Mucosa of descending colon (tissue), 3 donors: Measurements from ENCODE around the gene VPS37D. TPM values are rescaled to one million over a fixed set of nuclear protein-coding genes. Genes with fewer than 3 reads are reported as not detected.
"Not testable (repeated sequence)": the region's sequence is repeated elsewhere in the genome, so short reads cannot be mapped to it uniquely, and the experiment has no call there.

ENCODE experiments used
- ATAC-seq: fragments of 200-7000 bp; cut with Tn5 transposase; one replicate; pipeline ENCODE4 v1.9.1; 2020; ENCODE audit warnings: mild to moderate bottlenecking, moderate library complexity
- DNase-seq, 3 donors: peaks; one replicate each; pipeline ENCODE4 v3.0.0-alpha.2; 2020
- H3K36me3 ChIP-seq: fragments of 200-600 bp; one replicate; pipeline ENCODE4 v1.8.0; 2021; ENCODE audit warnings: low read depth, mild to moderate bottlenecking
- H3K4me1 ChIP-seq: fragments of 200-600 bp; one replicate; pipeline ENCODE4 v1.8.0; 2021; ENCODE audit warnings: low read depth, mild to moderate bottlenecking
- H3K4me3 ChIP-seq: fragments of 200-600 bp; one replicate; pipeline ENCODE4 v1.8.0; 2021; ENCODE audit warnings: mild to moderate bottlenecking
- H3K9me3 ChIP-seq: fragments of 200-600 bp; one replicate; pipeline ENCODE4 v1.8.0; 2021; ENCODE audit warnings: mild to moderate bottlenecking
- intact Hi-C, 2 donors: fragments of 100-400 bp; cut with DNase I in 1 of 2; cut with micrococcal nuclease in 1 of 2; formaldehyde crosslinking; loops; one replicate each; pipeline versions ENCODE4 v1.11.0 to v1.11.1; 2022; cut with DNase I, micrococcal nuclease
- total RNA-seq, 3 donors: library from RNA; stranded (reverse); fragmentation: NEBNext Ultra II Directional in 2 of 3; extraction: Animal tissue kit (Norgen Biotek cat#: 25700) in 2 of 3; gene quantifications; one replicate each; pipeline versions ENCODE4 v1.2.1 to v1.2.4, GENCODE V29; 2021 to 2023
- TF ChIP-seq, protein P1 (sequence below): fragments of 200-600 bp; IDR thresholded peaks from one replicate; pipeline ENCODE4 v1.8.0; 2022; ENCODE audit warnings: antibody characterized with exemption, mild to moderate bottlenecking
- donor health status: DM: no; HTN: no; CAD: no; lungs with moderate emphysema.
- donor health status: DM: no; HTN: no; CAD: no.
- donor health status: DM: no; HTN: yes; CAD: no.

The VPS37D gene
- total RNA-seq, 3 donors from 2014 or later, result 0.48 to 3.3 TPM; not detected in 1

DNA sequence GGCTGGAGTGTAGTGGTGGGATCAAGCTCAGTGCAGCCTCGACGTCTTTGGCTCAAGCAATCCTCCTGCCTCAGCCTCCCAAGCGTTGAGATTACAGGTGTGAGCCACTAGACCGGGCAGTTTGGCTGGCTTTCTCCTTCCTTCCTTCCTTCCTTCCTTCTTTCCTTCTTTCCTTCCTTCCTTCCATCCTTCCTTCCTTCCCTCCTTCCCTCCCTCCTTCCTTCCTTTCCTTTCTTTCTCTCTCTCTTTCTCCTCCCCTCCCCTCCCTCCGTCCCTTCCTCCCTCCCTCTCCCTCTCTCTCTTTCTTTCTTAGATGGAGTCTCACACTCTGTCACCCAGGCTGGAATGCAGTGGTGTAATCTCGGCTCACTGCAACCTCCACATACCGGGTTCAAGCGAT lies 7.6 kb upstream of the VPS37D start:
- DNase-seq (no peak), ATAC-seq (no peak)
- Histone ChIP-seq H3K4me1 (no peaks in the 10 kb centered on the region), H3K36me3 (no peaks in the 10 kb centered on the region), H3K9me3 (no peaks in the 10 kb centered on the region), H3K4me3 (no peak overlapping the region)
- intact Hi-C loops, result no loop called here
- TF ChIP-seq, protein P1, sequence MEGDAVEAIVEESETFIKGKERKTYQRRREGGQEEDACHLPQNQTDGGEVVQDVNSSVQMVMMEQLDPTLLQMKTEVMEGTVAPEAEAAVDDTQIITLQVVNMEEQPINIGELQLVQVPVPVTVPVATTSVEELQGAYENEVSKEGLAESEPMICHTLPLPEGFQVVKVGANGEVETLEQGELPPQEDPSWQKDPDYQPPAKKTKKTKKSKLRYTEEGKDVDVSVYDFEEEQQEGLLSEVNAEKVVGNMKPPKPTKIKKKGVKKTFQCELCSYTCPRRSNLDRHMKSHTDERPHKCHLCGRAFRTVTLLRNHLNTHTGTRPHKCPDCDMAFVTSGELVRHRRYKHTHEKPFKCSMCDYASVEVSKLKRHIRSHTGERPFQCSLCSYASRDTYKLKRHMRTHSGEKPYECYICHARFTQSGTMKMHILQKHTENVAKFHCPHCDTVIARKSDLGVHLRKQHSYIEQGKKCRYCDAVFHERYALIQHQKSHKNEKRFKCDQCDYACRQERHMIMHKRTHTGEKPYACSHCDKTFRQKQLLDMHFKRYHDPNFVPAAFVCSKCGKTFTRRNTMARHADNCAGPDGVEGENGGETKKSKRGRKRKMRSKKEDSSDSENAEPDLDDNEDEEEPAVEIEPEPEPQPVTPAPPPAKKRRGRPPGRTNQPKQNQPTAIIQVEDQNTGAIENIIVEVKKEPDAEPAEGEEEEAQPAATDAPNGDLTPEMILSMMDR, result no peak

DNA sequence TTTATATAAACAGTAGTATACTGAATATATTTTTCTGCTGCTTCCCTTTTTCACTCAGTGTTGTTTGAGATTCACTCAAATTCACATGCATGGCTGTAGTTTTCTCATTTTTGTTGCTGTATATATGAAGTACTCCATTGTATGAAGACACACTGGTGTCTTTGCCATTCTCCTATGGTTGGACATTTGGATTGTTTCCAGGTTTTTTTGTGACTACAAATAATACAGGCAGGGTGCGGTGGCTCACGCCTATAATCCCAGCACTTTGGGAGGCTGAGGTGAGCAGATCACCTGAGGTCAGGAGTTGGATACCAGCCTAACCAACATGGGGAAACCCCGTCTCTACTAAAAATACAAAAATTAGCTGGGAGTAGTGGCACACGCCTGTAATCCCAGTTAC lies 7.0 kb upstream of the VPS37D start:
- peak; percentile 39 for ATAC-seq
- H3K36me3 ChIP-seq, H3K9me3 ChIP-seq, intact Hi-C loops, H3K4me3 ChIP-seq, DNase-seq, H3K4me1 ChIP-seq: not testable (repeated sequence)

GRCh38 chr7:73663033-73663432 lies 4.6 kb upstream of the VPS37D start:
- Histone ChIP-seq H3K4me3 (no peak overlapping the region), H3K36me3 (no peaks in the 10 kb centered on the region), H3K9me3 (no peaks in the 10 kb centered on the region), H3K4me1 (peaks cover 5% of the 10 kb centered on the region)
- TF ChIP-seq, protein P1, result no peak
- intact Hi-C loops, result no loop called here
- DNase-seq (no peak), ATAC-seq (no peak)

- TF ChIP-seq, protein P1, result no peak
- H3K36me3 ChIP-seq, result no peaks in the 10 kb centered on the region
- intact Hi-C loops, result no loop called here
- peak overlapping the region; percentile 17 for H3K4me3 ChIP-seq
- H3K4me1 ChIP-seq, result peaks cover 5% of the 10 kb centered on the region
- DNase-seq (no peak), ATAC-seq (no peak)
- no peaks in the 10 kb centered on the region for H3K9me3 ChIP-seq
These were observed 663 bp downstream of the VPS37D start for GRCh38 chr7:73668103-73668885.

DNA sequence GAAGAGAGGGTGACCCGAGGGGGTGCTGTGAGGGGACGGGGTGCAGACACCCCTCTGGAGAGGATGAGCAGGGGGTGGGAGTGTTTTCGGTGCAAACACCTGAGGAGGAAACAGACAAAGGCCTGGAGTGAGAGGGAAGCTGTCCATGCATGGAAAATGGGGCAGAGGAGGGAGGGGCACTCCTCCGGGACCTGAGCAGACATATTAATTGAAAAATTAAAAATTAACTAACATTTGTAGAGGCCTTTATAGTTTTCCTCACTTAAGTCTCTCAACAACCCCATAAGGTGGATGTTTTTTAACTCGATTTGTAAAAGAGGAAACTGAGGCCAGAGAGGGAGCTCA lies 1.2 kb downstream of the VPS37D start:
- intact Hi-C loops, result no loop called here
- DNase-seq, result no peak
- no peaks in the 10 kb centered on the region for H3K9me3 ChIP-seq

DNA sequence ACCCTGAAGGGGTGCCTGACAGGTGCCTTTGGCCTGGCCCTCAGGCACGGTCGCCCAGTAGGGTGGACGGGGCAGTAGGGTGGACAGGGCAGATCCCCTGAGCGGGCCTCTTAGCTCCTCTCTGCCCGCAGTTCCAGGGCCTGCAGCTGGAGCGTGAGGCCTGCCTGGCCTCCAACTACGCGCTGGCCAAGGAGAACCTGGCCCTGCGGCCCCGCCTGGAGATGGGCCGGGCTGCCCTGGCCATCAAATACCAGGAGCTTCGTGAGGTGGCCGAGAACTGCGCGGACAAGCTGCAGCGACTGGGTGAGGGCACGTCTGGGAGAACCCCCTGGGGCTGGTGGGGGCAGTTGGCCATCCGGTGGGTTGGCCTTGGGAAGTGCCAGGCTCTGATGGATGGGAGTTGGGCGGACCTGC lies 1.7 kb downstream of the VPS37D start:
- no peaks in the 10 kb centered on the region for H3K36me3 ChIP-seq
- no peak overlapping the region for H3K4me3 ChIP-seq
- ATAC-seq, result no peak
- TF ChIP-seq, protein P1, result no peak
- no peaks in the 10 kb centered on the region for H3K9me3 ChIP-seq
- intact Hi-C loops, result no loop called here
- H3K4me1 ChIP-seq, result peaks cover 5% of the 10 kb centered on the region
- DNase-seq, result no peak

More for the DNA sequence above, 1.2 kb downstream of the VPS37D start:
- no peaks in the 10 kb centered on the region for H3K36me3 ChIP-seq
- no peak for ATAC-seq
- TF ChIP-seq, protein P1, result no peak
- no peak overlapping the region for H3K4me3 ChIP-seq
- H3K4me1 ChIP-seq, result peaks cover 5% of the 10 kb centered on the region
